NOMO-1 treated with DMSO at 0.1 percent for 48 hours (cell line): ENCODE data around the gene PKNOX2.
A peak's percentile ranks its signal among the peaks of the same experiment; 100 is the strongest.

Source experiments
- DNase-seq: peaks from one replicate; lab custom pipeline; 2025; ENCODE audit not compliant: unreplicated experiment; lab: John Stamatoyannopoulos, UW

The PKNOX2 gene

DNA sequence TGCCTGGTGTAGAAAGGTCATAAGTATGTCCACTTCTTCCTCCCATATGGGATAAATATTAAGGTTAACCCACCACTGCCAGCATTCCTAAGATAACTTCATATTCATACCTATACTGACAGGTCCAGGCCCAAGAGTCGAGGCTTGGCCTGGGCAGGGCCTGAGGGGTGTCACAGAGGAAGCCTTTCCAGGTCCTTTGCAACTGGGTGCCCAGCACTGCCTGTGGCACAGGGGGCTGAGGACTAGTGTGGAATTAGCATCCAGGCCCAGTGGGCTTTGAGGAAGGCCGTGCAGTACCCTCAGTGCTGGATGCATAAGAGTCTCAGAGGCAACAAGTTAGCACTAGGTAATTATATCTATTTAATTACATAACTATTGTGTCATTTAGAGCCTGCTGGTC, 65.4 kb downstream of the PKNOX2 start:
- DNase-seq, result no peak

DNA sequence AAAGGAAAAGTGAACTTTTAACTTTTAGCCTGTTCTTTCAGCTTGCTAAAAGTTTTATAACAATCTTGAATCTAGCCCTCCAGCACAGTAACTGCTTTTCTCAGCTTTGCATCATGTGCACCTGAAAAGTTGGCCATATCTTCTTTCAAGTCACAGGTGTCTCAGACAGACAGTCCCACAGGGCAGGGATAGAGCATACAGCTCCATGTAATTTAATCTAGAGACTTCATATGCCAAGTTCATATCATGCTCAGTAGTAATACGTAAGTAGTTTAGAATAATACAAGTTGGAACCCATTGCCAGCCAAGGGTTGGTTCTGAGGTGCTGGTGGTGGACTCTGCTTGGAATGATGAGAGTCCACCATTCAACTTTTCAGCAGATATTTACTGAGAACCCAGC, 68.6 kb downstream of the PKNOX2 start:
- no peak for DNase-seq

DNA sequence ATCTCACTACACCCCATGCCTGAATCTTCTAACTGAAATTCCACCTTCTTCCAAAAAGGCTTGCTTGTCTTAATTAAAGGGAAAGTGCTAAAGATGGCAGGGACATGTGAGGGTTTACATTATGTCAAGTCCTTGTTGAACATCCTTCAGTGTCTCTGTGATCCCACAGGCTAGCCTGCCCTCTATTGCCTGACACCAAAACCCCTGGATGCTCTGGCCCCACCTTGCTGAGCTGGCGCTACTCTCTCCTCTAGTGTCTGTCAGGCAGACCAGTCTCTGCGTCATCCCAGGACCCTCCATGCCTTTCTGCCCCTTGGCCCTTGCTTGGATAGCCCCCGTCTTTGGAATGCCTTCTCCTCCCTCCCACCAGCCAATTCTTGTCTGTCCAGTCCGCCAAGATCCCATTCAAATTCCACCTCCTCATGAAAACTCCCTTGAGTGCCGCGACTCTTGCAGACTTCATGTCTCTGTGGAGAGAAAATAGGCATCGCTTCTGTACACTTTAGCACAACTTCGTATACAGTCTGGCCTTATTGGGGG, 69.3 kb downstream of the PKNOX2 start:
- DNase-seq, result no peak

DNA sequence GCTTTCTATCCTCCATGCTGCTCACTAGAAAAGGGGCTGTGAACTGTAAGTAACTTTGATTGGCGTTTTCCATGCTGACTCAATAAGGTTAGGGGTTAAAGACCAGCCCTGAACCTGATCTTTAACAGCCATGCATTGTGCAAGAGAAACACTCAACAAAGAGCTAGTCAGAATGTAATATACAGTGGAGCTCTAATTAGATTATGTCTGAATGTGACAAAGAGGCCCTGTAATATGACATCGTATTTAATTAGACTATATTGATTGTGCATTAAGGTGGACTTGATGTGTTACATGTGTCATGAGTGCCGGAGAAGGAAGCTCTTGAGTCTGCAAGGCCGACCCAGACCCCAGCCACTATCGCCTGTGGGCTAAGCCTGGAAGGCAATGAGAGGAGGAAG, 70.5 kb downstream of the PKNOX2 start:
- peak; percentile 88 for DNase-seq

DNA sequence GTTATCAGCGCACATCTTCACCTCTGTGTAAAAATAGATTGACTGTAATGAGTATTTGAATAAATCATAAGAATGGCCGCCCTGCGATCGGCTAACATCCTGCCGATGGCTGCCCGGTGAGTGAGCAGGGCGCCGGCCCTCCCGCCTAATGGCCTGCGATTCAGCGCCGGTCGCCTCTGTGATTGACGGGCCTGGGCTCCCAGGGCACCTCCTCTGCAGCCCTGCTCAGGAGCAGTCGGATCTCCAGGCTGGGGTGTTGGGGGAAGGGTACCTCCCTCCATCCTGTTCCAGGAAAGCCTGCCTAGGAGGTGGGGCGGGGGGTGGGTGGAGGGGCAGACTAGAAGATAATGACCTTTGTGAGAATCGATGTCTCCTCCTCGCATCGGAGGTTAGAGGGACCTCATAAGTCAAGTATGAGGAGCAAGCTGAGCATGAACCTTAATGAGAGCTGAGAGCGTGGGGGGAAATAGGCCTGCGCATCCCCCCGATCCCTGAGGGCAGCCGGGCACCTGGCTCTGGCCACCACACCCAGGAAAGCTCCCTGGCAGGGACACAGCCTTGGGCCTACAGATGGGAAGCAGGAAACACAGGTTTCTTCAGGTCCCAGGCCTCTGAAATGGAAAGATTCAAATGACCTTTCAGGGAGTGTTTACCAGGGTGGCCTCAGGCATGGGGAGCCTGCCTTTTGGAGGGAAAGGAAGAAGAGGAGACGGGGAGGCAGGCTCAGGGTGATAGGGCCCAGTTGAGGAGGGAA, 71.7 kb downstream of the PKNOX2 start:
- DNase-seq, result no peak

DNA sequence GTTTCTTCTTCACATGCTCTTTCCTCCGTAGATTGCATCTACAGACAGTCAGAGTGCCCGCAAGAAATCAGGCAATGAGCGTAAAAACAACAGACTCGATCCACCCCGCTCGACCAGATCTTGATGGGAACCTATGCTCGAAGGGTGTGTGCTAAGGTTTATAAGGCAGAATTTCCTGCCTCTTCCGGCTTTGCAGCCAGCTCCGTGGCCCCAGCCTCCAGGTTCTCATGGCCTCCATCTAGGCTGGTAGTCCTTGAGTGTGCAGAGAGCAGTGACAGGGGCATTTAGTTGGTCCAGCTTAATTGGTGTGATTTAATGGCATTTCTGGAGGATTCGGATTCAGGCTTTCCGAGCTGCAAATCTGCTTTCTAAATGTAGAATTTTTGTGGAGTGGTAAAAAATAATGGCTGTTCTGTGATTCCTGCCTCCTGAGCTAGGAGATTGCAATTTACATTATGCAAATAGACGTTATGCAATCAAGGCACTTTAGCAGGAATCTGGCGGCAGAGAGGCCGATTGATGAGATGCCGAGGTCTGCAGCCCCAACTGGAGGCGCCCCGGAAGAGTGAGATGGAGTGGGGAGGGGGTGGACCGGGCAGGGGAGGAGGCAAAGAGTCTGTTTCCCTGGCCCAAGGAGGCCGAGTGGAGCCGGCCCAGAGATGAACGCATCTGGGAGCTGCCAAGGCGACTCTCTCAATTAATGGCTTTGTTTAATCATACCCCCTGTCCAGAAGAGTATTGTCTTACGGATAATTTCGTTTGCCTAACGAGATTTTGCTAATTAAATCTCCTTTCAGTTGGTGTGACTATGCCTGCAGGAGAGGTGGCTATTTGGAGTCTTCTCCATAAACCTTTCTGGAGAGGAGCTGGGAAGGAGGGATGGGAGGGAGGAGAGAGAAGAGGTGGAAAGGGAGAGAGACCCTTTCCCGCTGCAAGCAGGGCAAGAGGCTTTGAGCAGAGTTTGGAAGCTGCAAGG, 75.3 kb downstream of the PKNOX2 start:
- DNase-seq, result no peak

DNA sequence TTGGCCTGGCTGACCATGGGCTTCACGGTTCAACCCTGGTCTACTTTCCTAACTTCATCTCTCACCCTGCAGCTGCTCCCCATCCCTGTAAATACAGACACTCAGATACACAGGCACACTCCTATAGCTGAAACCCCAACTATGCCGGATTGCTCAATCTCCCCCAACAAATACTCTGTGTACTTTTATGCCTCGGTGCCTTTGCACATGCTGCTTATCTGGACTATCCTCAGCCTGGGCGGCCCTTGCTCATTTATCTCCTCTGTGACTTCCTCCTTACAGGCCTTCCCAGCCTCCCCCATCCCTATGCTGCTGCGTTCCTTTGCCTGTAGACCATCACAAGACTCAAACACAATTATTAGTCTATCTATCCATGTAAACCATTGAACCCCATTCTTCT, 76.6 kb downstream of the PKNOX2 start:
- DNase-seq, result no peak

DNA sequence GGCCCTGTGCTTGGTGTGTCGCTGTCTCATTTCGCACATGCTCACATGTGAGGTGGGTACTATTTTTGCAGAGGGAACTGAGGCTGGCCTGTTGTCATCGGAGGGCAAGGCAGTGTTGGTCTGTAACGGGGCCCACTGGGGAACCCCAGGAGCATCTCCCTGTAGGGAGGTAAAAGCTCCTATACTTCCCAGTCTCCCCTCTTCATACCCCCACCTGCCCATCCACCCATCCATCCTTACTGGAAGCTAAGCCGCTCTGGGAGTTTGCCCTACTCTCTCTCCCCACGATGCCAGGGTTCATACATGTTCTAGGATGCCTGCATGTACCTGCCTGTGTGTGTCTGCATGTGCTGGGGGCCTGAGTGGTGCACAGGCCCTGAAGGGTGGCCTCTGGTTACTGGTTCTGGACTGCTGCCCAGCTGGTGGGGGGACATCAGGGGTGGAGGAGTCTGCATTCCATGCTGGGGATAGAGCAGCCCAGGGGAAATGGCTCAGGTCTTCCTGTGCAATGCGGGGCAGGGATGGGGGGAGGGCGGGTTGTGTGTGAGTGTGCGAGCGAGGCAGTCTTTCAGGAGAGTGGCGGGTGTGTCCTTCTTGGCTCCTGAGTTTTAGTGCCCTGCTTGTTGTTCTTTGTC, 77.7 kb downstream of the PKNOX2 start:
- DNase-seq, result no peak

DNA sequence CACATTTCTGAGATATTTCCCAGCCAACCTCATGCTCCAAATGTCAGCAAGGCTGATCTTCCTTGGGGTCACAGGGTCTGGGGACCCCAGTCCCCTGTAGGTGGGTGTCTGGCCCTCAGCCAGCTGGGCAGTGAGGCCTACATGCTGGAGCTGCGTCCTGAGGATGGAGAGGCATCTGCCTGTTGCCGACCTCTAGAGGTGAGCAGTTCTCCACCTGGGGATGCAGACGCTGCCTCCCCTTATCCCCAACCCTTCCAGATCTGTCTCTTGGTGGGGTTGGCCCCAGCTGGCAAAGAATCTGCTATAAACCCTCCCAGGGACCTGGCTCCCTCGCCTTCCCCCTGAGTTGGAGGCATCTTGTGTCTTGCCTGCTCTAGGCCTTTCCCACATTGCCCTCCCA, 79.6 kb downstream of the PKNOX2 start:
- no peak for DNase-seq

DNA sequence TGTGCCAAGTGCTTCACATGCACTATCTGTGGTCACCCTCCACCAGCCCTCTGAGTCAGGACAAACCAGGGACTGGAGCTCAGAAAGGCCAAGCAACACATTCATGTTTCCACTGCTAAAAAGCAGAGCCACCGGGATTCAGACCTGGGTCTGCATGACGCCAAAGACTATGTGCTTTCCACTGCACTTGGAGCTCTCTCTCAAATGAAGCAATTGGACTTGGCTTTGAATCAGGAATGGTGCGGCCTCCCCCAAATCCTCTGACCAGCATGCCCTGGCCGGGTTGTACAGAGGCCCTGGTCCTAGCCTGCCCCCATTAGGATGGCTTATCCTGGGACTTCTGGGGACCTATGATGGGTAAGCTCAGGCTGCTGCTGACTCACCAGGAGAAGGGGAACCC, 80.7 kb downstream of the PKNOX2 start:
- no peak for DNase-seq

DNA sequence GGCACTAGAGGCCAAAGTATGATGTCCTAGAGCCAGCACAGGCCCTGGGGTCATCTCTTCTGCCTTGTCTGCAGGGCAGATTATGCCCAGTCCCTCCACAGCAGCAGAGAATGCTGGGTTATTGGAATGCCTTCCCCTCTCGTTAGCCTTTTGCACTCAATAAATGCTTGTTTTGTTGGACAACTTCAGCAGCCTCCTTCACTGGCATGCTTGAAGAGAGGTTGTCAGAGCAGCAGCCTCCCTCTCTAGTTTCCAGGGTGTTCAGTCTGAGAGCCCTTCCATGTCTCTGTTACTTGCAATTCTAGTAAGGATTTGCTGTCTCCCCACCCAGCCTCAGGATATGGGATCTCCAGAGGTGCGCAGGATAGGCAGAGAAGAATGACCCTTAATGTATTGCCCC, 82.9 kb downstream of the PKNOX2 start:
- no peak for DNase-seq

DNA sequence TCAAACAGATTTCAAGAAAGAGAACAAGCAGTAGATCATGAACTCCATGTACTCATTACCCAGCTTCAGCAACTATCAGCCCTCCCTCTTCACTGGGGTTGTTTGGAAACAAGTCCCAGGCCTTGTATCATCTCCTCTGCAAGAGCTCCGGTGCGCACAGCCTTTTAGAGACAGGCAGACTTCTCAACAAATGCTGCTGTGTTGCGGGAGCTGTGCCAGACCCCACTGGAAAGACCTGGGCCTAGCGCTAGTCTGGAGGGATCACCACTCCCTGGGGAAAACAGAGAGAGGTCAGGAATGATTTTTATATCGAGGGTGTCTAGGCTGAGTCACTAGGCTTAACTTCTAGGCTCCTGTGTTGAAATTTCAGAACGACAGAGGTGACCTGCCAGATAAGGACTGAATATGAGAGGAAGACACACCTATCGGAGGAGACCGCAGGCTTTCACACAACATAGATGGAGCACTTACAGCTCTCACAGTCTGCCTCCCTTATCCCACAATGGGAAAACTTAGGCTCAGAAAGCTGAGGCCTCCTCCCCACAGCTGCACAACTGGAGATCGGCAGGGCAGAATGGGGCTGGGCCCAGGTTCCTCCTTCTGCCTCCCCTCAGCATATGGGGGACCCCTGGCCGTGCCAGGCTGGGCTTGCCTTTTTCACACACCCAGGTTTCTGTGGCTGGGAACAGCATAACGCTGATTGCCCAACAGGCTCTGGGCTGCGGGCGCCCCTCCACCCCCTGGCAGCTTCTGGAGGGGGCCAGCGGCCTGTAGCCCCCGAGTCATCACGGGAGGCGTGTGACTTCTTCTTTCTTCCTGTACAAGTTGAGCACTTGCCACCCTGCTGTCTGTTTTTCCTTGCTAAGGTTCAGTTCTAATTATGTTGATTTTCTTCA, 86.0 kb downstream of the PKNOX2 start:
- peak; percentile 15 for DNase-seq

DNA sequence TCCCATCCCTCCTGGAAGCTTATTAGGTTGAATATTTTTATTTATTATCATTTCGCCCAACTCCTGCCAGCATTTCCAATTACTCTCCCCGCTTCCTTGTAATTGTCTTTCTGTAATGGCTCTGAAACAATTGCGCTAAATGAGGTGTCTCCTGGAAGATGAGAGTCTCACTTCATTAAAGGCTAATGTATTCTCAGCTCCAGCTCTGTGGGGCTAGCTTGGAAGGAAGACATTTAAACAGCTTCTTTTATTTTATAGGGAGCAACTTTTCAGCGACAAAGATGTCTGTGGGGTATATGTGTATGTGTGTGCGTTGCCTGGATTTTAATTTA, 86.6 kb downstream of the PKNOX2 start:
- DNase-seq, result no peak

DNA sequence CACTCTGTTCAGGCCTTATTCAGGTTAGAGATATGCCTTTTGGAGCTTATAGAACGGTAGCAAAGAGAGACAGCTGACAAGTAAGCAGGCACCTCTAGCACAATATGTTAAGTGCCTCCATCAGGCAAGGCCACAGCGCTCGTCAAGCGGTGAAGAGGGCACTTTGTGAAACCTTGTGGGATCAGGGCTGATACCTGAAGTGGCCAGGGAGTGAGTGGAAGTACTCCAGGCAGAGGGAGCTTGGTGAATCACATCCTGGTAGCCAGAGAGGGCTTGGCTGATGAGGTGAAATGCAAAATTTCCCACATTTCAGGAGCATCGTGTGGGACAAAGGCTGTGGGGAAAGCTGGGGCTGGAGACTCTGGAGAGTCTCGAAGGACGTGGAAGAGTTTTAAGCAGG, 87.4 kb downstream of the PKNOX2 start:
- no peak for DNase-seq

DNA sequence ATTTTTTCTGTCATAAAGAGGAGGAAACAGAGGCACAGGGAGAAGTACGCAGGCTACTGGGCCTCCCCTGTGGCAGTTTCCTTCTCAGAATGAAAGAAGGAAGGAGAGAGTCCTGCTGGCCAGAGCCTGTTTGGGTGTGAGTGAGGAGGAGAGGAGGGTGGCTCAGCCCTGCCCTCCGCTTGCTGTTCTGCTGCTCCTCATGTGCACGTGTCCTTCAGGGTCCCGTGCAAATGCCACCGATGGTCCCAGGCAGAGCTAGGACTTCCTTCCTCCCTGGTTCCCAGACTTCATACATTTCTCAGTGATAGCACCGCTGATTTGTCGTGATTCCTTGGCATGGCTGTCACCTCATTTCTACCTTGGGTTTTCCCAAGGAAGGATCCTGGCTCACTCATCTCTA, 88.7 kb downstream of the PKNOX2 start:
- no peak for DNase-seq

DNA sequence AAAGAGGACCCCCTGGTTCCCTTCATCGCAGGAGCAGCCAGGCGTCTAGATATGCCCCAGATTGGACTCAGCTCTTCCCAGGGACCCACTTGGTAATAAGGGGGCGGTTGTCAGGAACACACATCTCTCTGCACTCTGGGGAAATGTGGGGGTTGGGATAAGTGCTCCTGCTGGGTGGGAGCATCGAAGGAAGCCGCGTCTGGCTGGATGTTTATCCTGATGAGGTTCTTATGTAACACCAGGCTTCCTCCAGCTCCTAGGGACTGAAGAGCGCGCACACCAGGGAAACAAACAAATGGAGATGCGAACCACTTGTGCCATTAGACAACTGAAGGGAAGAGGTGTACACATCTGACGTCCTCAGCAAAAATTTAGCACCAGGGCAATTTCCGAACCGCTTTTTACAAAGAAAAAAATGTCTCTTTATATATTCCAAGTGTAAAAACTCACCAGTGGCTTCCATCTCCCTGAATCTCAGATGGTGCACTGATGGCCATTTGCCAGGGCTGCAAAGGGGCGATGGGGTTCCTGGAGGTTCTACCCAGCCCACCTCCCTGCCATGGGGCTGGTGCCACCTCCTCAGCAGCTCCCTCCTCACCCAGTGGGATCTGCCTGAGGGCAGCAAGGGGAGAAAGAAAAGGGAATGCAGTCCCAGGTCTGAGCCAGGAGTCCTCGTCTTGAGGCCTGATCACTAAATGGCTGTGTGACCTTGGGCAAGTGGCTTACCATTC, 89.4 kb downstream of the PKNOX2 start:
- no peak for DNase-seq

DNA sequence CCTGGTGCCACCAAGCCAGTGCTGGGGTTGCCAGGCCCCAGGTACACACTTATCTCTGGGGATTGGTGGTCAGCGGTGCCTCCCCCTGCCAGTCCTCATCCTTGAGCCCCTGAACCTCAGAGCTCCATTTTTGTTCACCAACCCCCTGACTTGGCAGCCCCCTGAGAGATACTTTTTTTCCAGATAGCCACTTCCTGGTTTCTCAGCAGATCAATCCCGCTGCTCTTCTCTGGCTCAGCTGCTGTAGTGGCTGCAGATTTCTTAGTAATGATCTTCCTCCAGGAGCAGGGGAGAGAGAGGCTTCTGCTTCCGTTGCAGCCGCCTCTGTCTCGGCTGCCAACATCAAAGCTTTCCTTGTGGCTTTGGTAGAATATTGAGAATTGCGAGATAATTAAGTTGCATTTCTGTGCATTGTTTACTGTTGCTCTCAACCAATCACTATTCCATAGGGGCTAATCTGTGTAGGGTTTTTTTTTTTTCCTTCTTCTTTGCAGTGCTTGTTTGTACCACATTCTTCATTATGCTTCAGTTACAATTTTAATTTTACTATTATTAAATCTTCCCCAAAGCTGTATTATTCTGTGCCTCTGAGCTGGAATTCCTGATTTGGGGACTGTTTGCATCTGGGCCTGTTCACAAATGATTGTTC, 92.1 kb downstream of the PKNOX2 start:
- DNase-seq, result peak; percentile 0

DNA sequence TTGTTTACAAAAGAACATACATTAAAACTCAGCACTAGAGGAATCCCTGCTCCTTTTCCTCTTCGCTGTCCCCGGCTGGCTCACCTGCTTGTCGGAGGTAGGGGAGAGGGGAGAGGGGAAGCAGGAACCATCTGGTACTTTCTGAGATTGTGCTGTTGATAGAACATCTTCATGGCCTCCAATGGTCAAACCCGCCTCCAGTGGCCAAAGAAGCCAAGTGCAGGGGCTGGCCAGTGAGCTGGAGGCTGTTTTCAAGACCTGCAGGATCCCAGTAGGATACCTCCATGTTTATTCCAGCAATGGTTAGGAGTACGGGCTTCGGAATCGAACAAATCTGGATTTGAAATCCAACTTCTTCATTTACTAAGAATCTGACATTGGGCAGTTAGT, 92.6 kb downstream of the PKNOX2 start:
- DNase-seq, result no peak

DNA sequence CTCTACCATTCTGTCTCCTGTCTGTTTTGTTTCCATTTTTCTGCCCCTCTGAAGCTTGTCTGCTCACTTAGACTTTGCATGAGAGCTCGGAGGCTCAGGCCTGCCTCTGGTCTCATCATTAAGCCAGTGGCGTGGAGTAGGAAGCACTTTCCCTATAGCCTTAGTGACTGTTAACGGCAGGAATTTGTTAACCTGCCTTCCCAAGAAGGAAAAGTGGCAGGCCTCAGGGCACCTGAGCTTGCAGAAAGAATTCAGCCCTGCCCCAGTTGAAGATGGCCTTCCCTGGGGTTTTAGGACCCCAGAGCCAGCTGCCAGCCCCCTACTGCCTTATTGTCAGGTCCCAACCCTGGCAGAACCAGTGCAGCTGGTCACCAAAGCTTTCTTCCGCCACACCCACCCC, 93.2 kb downstream of the PKNOX2 start:
- DNase-seq, result no peak
